Liver (tissue), 9 donors: ENCODE data around the gene ATL1. TPM values are rescaled to one million over a fixed set of nuclear protein-coding genes. Genes with fewer than 3 reads are reported as not detected.

Source experiments
- DNase-seq: peaks from one replicate; pipeline ENCODE4 v3.0.0-alpha.2; 2017; ENCODE audit warnings: low spot score
- H3K27ac ChIP-seq, 2 donors: one replicate each; pipeline ENCODE4 v1.7.0; 2013; ENCODE audit warnings: inconsistent platforms in 2 of 2, low read length in 2 of 2, control low read depth in 1 of 2, low read depth in 1 of 2, mild to moderate bottlenecking in 1 of 2
- H3K27me3 ChIP-seq, 4 donors: one replicate each; pipeline versions ENCODE4 v1.6.1 to v1.7.0; 2013; ENCODE audit warnings: low read length in 3 of 4, inconsistent platforms in 1 of 4, mild to moderate bottlenecking in 1 of 4, moderate library complexity in 1 of 4; ENCODE audit not compliant: control insufficient read depth in 4 of 4, insufficient read depth in 4 of 4
- H3K36me3 ChIP-seq, 4 donors: one replicate each; pipeline versions ENCODE4 v1.6.1 to v1.7.0; 2013; ENCODE audit warnings: low read length in 3 of 4, mild to moderate bottlenecking in 3 of 4, low read depth in 1 of 4, moderate library complexity in 1 of 4; ENCODE audit not compliant: control insufficient read depth in 4 of 4, insufficient read depth in 3 of 4
- H3K4me1 ChIP-seq, 4 donors: one replicate each; pipeline versions ENCODE4 v1.6.1 to v1.7.0; 2013; ENCODE audit warnings: low read length in 3 of 4, mild to moderate bottlenecking in 3 of 4, moderate library complexity in 1 of 4; ENCODE audit not compliant: control insufficient read depth in 4 of 4, insufficient read depth in 4 of 4
- H3K4me3 ChIP-seq, 3 donors: one replicate each; pipeline versions ENCODE4 v1.6.1 to v1.7.0; 2013; ENCODE audit warnings: low read length in 3 of 3, control low read depth in 1 of 3, low read depth in 1 of 3, mild to moderate bottlenecking in 1 of 3
- H3K9ac ChIP-seq, 2 donors: one replicate each; pipeline ENCODE4 v1.7.0; 2013; ENCODE audit warnings: low read length in 2 of 2, mild to moderate bottlenecking in 2 of 2, moderate library complexity in 2 of 2, control low read depth in 1 of 2, low read depth in 1 of 2
- H3K9me3 ChIP-seq, 4 donors: one replicate each; pipeline versions ENCODE4 v1.6.1 to v1.7.0; 2013; ENCODE audit warnings: low read length in 3 of 4; ENCODE audit not compliant: control insufficient read depth in 4 of 4
- EGR1 ChIP-seq, 2 donors: IDR thresholded peaks; 2 replicates each; pipeline ENCODE4 v1.6.1; 2016 to 2018; ENCODE audit warnings: antibody characterized with exemption in 2 of 2, low read depth in 2 of 2
- FOXA1 ChIP-seq: IDR thresholded peaks from 2 replicates; pipeline ENCODE4 v1.6.1; 2016; ENCODE audit warnings: antibody characterized with exemption
- FOXA2 ChIP-seq: IDR thresholded peaks from 2 replicates; pipeline ENCODE4 v1.6.1; 2016; ENCODE audit warnings: antibody characterized with exemption
- GABPA ChIP-seq, 2 donors: IDR thresholded peaks in 1 of 2; conservative IDR thresholded peaks in 1 of 2; 2 replicates each; pipeline ENCODE4 v1.6.1; 2016; ENCODE audit warnings: antibody characterized with exemption in 2 of 2, mild to moderate bottlenecking in 1 of 2, moderate library complexity in 1 of 2
- HNF4A ChIP-seq, 2 donors: conservative IDR thresholded peaks; 2 replicates each; pipeline ENCODE4 v1.6.1; 2016; ENCODE audit warnings: antibody characterized with exemption in 2 of 2, mild to moderate bottlenecking in 2 of 2
- HNF4G ChIP-seq: IDR thresholded peaks from 2 replicates; pipeline ENCODE4 v1.6.1; 2016; ENCODE audit warnings: antibody characterized with exemption
- JUND ChIP-seq, 2 donors: IDR thresholded peaks; 2 replicates each; pipeline ENCODE4 v1.6.1; 2016; ENCODE audit warnings: antibody characterized with exemption in 2 of 2
- NR2F2 ChIP-seq: IDR thresholded peaks from 2 replicates; pipeline ENCODE4 v1.6.1; 2016; ENCODE audit warnings: antibody characterized with exemption
- RAD21 ChIP-seq, 2 donors: IDR thresholded peaks; 2 replicates each; pipeline ENCODE4 v1.6.1; 2016; ENCODE audit warnings: antibody characterized with exemption in 2 of 2, mild to moderate bottlenecking in 2 of 2
- RXRA ChIP-seq, 2 donors: IDR thresholded peaks; 2 replicates each; pipeline ENCODE4 v1.6.1; 2017 to 2018; ENCODE audit warnings: antibody characterized with exemption in 2 of 2, mild to moderate bottlenecking in 1 of 2
- SP1 ChIP-seq: IDR thresholded peaks from 2 replicates; pipeline ENCODE4 v1.6.1; 2018; ENCODE audit warnings: antibody characterized with exemption, mild to moderate bottlenecking
- TAF1 ChIP-seq: conservative IDR thresholded peaks from 2 replicates; pipeline ENCODE4 v1.6.1; 2016; ENCODE audit warnings: antibody characterized with exemption, mild to moderate bottlenecking
- YY1 ChIP-seq: IDR thresholded peaks from 2 replicates; pipeline ENCODE4 v1.6.1; 2016; ENCODE audit warnings: antibody characterized with exemption, mild to moderate bottlenecking
- WGBS: extraction: QIAGEN DNeasy Blood & Tissue Kit; methylation state at CpG from one replicate; pipeline ENCODE4 v1.1.7; 2013; 5-methylcytosine and 5-hydroxymethylcytosine counted together
- polyA plus RNA-seq, 2 donors: library from polyadenylated mRNA; stranded (reverse) in 1 of 2; unstranded in 1 of 2; fragments of 200-250 nt in 1 of 2; fragments of >200 nt in 1 of 2; fragmentation: Nextera tagmentation in 1 of 2; extraction: Ambion mirVana in 1 of 2; gene quantifications; one replicate each; pipeline versions ENCODE4 v1.2.1 to v1.2.3, GENCODE V29; 2013 to 2015
- total RNA-seq, 2 donors: library from RNA; depleted of rRNA; stranded (reverse); fragments of >200 nt; gene quantifications; one replicate each; pipeline ENCODE4 v1.2.3, GENCODE V29; 2014
- TF ChIP-seq, protein P1 (sequence below): IDR thresholded peaks from 2 replicates; pipeline ENCODE4 v1.6.1; 2016; ENCODE audit warnings: antibody characterized with exemption, mild to moderate bottlenecking
- TF ChIP-seq, protein P2 (sequence below): IDR thresholded peaks from 2 replicates; pipeline ENCODE4 v1.6.1; 2016; ENCODE audit warnings: antibody characterized with exemption
- TF ChIP-seq, protein P3 (sequence below): IDR thresholded peaks from 2 replicates; pipeline ENCODE4 v1.6.1; 2016; ENCODE audit warnings: antibody characterized with exemption
- TF ChIP-seq, protein P4 (sequence below): IDR thresholded peaks from 2 replicates; pipeline ENCODE4 v1.6.1; 2016; ENCODE audit warnings: antibody characterized with exemption
- TF ChIP-seq, protein P5 (sequence below): fragments of 150-350 bp; IDR thresholded peaks from 2 replicates; pipeline ENCODE4 v1.5.1; 2017; ENCODE audit warnings: improper control_type of control experiment, low read depth, low read length; ENCODE audit not compliant: missing input control
- donor health status: healthy.
- donor health status: healthy.
- donor health status: healthy.
- donor health status: healthy.
- donor health status: healthy.

The ATL1 gene
- total and polyA plus RNA-seq, 4 donors = 0.17 to 0.79 (median 0.47) TPM

DNA sequence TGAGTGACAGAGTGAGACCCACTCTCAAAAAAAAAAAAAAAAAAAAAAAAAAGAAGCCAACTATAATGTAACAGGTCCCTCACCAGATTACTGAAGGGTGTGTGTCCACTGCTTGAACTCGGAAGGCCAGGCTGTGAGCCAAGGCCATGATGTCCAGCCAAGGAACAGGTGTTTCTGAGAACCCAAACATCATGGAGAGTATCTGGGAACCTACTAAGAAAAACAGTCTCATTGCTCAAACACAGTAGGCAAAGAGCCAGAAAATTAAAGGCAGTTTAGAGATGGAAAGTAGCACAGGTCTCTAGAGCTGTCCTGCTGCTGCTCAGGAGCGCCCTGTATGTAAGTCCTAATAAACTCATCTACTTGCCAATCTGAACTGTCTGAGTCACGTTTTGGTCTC lies 15.0 kb upstream of the ATL1 start (continued):
- TF ChIP-seq, protein P1, sequence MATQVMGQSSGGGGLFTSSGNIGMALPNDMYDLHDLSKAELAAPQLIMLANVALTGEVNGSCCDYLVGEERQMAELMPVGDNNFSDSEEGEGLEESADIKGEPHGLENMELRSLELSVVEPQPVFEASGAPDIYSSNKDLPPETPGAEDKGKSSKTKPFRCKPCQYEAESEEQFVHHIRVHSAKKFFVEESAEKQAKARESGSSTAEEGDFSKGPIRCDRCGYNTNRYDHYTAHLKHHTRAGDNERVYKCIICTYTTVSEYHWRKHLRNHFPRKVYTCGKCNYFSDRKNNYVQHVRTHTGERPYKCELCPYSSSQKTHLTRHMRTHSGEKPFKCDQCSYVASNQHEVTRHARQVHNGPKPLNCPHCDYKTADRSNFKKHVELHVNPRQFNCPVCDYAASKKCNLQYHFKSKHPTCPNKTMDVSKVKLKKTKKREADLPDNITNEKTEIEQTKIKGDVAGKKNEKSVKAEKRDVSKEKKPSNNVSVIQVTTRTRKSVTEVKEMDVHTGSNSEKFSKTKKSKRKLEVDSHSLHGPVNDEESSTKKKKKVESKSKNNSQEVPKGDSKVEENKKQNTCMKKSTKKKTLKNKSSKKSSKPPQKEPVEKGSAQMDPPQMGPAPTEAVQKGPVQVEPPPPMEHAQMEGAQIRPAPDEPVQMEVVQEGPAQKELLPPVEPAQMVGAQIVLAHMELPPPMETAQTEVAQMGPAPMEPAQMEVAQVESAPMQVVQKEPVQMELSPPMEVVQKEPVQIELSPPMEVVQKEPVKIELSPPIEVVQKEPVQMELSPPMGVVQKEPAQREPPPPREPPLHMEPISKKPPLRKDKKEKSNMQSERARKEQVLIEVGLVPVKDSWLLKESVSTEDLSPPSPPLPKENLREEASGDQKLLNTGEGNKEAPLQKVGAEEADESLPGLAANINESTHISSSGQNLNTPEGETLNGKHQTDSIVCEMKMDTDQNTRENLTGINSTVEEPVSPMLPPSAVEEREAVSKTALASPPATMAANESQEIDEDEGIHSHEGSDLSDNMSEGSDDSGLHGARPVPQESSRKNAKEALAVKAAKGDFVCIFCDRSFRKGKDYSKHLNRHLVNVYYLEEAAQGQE = no peak
- no peak for TF ChIP-seq SP1

DNA sequence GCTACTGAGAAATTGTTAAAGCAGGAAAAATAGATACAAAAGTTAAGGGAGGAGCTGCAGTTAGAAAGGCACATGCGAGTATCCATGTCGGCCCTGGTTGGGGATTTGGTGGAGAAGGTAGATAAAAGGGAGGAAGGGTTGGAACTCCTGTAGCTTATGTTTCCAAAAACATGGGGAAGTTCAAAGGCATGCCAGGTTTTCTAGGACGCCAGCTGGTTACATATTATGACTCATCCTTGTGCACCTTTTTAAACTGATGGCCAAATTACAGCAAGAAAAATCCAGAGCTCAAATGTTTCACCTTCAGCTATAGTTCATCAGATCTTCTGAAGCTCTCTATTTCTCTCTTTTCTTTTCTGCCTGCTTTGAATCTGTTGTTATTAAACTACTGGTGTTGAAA lies 14.3 kb upstream of the ATL1 start:
- Histone ChIP-seq H3K9me3 (no peaks in the 10 kb centered on the region), H3K9ac (no peak overlapping the region), H3K27ac (no peak overlapping the region), H3K36me3 (no peaks in the 10 kb centered on the region), H3K4me3 (no peak overlapping the region), H3K4me1 (no peaks in the 10 kb centered on the region), H3K27me3 (no peaks in the 10 kb centered on the region)
- WGBS = 76% methylated on average over 3 of the region's 3 CpGs
- TF ChIP-seq, protein P2, sequence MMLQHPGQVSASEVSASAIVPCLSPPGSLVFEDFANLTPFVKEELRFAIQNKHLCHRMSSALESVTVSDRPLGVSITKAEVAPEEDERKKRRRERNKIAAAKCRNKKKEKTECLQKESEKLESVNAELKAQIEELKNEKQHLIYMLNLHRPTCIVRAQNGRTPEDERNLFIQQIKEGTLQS = no peak
- no peak for TF ChIP-seq SP1
- no peak for TF ChIP-seq EGR1 (IDR thresholded peaks at IDR 0.05; ENCODE audit: low read depth in 2 of 2)
- TF ChIP-seq, protein P3, sequence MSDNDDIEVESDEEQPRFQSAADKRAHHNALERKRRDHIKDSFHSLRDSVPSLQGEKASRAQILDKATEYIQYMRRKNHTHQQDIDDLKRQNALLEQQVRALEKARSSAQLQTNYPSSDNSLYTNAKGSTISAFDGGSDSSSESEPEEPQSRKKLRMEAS = no peak
- no peak for TF ChIP-seq HNF4G
- no peak for TF ChIP-seq FOXA1
- TF ChIP-seq YY1 = no peak
- no peak for TF ChIP-seq RXRA (IDR thresholded peaks at IDR 0.05)
- no peak for TF ChIP-seq RAD21 (IDR thresholded peaks at IDR 0.05)
- no peak for TF ChIP-seq TAF1
- DNase-seq = no peak

DNA sequence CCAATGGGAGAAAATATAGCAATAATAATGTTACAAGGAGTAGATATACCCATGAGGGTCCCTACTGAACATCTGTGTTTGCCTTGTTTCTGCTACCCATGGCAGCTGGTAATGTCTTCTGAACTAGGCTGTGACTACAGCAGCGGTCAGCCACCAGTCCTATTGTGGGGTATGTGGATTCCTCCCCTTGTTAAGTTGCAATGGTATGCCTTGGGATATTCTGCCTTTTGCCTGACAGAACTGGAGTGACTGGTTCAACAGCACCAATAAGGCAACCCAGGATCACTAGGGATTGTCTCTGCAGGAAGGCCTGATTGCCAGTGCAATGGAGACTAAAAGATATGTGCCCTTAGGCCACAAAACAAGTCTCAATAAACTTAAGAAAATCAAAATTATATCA lies 9.7 kb upstream of the ATL1 start:
- Histone ChIP-seq H3K4me3 (no peak overlapping the region), H3K9me3 (no peaks in the 10 kb centered on the region), H3K27ac (no peak overlapping the region), H3K36me3 (no peaks in the 10 kb centered on the region), H3K4me1 (no peaks in the 10 kb centered on the region), H3K9ac (no peak overlapping the region), H3K27me3 (no peaks in the 10 kb centered on the region)
- DNase-seq = no peak
- TF ChIP-seq RXRA (IDR thresholded peaks at IDR 0.05) = no peak
- no peak for TF ChIP-seq YY1
- TF ChIP-seq FOXA1 = no peak
- no peak for TF ChIP-seq FOXA2
- no peak for TF ChIP-seq HNF4G
- TF ChIP-seq HNF4A (conservative IDR thresholded peaks at IDR 0.05) = no peak
- TF ChIP-seq, protein P4, sequence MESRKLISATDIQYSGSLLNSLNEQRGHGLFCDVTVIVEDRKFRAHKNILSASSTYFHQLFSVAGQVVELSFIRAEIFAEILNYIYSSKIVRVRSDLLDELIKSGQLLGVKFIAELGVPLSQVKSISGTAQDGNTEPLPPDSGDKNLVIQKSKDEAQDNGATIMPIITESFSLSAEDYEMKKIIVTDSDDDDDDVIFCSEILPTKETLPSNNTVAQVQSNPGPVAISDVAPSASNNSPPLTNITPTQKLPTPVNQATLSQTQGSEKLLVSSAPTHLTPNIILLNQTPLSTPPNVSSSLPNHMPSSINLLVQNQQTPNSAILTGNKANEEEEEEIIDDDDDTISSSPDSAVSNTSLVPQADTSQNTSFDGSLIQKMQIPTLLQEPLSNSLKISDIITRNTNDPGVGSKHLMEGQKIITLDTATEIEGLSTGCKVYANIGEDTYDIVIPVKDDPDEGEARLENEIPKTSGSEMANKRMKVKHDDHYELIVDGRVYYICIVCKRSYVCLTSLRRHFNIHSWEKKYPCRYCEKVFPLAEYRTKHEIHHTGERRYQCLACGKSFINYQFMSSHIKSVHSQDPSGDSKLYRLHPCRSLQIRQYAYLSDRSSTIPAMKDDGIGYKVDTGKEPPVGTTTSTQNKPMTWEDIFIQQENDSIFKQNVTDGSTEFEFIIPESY = no peak
- TF ChIP-seq, protein P2 = no peak
- TF ChIP-seq, protein P5, sequence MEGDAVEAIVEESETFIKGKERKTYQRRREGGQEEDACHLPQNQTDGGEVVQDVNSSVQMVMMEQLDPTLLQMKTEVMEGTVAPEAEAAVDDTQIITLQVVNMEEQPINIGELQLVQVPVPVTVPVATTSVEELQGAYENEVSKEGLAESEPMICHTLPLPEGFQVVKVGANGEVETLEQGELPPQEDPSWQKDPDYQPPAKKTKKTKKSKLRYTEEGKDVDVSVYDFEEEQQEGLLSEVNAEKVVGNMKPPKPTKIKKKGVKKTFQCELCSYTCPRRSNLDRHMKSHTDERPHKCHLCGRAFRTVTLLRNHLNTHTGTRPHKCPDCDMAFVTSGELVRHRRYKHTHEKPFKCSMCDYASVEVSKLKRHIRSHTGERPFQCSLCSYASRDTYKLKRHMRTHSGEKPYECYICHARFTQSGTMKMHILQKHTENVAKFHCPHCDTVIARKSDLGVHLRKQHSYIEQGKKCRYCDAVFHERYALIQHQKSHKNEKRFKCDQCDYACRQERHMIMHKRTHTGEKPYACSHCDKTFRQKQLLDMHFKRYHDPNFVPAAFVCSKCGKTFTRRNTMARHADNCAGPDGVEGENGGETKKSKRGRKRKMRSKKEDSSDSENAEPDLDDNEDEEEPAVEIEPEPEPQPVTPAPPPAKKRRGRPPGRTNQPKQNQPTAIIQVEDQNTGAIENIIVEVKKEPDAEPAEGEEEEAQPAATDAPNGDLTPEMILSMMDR = no peak
- no peak for TF ChIP-seq JUND (IDR thresholded peaks at IDR 0.05)
- TF ChIP-seq RAD21 (IDR thresholded peaks at IDR 0.05) = no peak
- no peak for TF ChIP-seq EGR1 (IDR thresholded peaks at IDR 0.05; ENCODE audit: low read depth in 2 of 2)
- TF ChIP-seq, protein P1 = no peak
- no peak for TF ChIP-seq SP1
- TF ChIP-seq, protein P3 = no peak
- no peak for TF ChIP-seq GABPA (IDR thresholded peaks at IDR 0.05 in 1 of 2, conservative IDR thresholded peaks at IDR 0.05 in 1 of 2)
- no peak for TF ChIP-seq TAF1
- no peak for TF ChIP-seq NR2F2
- 98% methylated on average over 1 of the region's 1 CpG for WGBS
